ENCODE measurements around the gene PTGER2.

PTGER2 gene

GRCh38 chr14:52307376-52307775, 6.7 kb upstream of the PTGER2 start:
- DNase-seq, result no peak

GRCh38 chr14:52307905-52308304, 6.2 kb upstream of the PTGER2 start:
- DNase-seq, result no peak

GRCh38 chr14:52310541-52310940, 3.6 kb upstream of the PTGER2 start:
- no peak for DNase-seq

GRCh38 chr14:52312931-52313355, 1.2 kb upstream of the PTGER2 start:
- DNase-seq, result no peak

GRCh38 chr14:52313462-52313861, 650 bp upstream of the PTGER2 start:
- no peak for DNase-seq

GRCh38 chr14:52314595-52315354, 663 bp downstream of the PTGER2 start:
- DNase-seq, result no peak

GRCh38 chr14:52315355-52315718, 1.2 kb downstream of the PTGER2 start:
- DNase-seq, result no peak

GRCh38 chr14:52318062-52318461, 4.0 kb downstream of the PTGER2 start:
- no peak for DNase-seq

- no peak for DNase-seq
Observed at GRCh38 chr14:52318826-52319645, 4.9 kb downstream of the PTGER2 start.

GRCh38 chr14:52319919-52320318, 5.8 kb downstream of the PTGER2 start:
- DNase-seq, result no peak

- DNase-seq, result no peak
Observed at GRCh38 chr14:52325126-52325525, 11.0 kb downstream of the PTGER2 start.

- DNase-seq, result peak; percentile 15 to 43
Observed at GRCh38 chr14:52325630-52326029, 11.5 kb downstream of the PTGER2 start.

GRCh38 chr14:52327374-52328226, 13.5 kb downstream of the PTGER2 start:
- no peak for DNase-seq

- no peak for DNase-seq
Observed at GRCh38 chr14:52328276-52328675, 14.2 kb downstream of the PTGER2 start.

GRCh38 chr14:52329678-52330369, 15.7 kb downstream of the PTGER2 start:
- no peak for DNase-seq

GRCh38 chr14:52332269-52332668, 18.2 kb downstream of the PTGER2 start:
- DNase-seq, result no peak

- no peak for DNase-seq
Observed at GRCh38 chr14:52333108-52333507, 19.0 kb downstream of the PTGER2 start.

- no peak for DNase-seq
Observed at GRCh38 chr14:52333823-52334657, 19.9 kb downstream of the PTGER2 start.

- no peak for DNase-seq
Observed at GRCh38 chr14:52336241-52336640, 22.1 kb downstream of the PTGER2 start.

GRCh38 chr14:52338051-52338681, 24.1 kb downstream of the PTGER2 start:
- peak in 1 of 2 experiments; percentile 32 for DNase-seq

- DNase-seq, result no peak
Observed at GRCh38 chr14:52339262-52339661, 25.1 kb downstream of the PTGER2 start.
